GM18502 (cell line): ENCODE data around the gene LHX5.

Experiments
- ATAC-seq: cut with Tn5 transposase; IDR thresholded peaks from one replicate; pipeline ENCODE4 v1.9.1; 2021; ENCODE audit warnings: mild to moderate bottlenecking; ENCODE audit not compliant: unreplicated experiment, poor library complexity

The LHX5 gene

DNA sequence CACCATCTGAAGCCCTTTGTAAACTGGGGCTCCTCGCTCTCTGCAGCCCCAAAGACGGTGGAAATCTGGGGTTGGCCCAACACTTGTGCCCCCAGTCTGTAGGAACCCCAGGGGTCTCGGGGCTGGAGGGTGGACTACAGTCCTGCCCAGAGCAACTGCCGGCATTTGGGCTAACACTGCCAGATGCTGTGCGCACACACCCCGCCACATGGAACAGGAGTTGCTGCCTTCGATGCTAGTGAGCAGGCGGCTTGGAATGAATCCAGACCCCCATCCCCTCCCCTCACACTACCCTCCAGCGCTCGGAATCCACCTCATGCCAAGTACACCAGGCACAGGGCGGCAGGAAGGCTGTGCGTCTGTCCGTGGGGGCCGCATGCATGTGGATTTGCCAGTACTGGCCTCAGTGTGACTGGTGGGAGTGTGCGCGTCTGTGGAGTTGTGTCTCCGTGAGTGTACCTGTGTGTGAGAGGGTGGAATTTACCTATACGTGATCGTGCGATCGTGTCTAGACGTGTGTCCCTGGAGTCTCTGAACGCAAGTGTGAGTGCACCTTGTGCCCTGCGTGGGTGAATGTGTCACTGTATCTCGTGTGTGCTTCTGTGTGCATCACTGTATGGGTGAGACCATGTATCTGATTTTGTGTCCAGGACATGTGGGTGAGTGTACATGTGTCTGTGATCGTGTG, 5.1 kb downstream of the LHX5 start:
- no peak for ATAC-seq

DNA sequence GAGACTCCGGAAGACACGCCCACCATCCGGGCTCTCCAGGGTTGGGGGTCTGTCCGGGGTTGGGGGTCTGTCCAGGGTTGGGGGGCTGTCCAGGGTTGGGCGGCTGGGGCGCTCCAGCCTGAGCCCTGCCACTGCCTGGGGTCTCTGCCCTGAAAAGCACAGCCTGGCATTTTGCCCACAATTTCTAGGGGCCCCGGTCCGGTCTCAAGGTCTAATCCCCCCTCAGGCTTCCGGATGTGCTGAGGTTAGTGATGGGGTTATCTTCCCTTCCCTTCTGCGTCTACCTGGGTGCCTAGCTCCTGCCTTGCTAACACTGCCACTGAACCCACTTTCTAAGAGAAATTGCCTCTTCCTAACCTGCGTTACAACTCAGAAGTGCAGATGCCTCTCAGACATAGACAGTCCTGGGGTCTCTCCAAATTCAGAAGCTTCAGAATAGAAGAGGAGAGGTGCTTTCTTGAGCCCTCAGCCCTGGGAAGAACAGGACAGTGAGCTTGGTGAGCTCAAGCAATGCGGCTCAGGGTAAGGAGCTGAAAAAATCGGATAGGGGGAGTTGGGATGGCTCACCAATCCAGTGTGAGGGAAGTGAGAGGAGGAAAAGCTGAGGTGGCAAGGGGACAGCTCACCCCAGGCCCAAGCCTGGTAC, 5.7 kb downstream of the LHX5 start:
- no peak for ATAC-seq

DNA sequence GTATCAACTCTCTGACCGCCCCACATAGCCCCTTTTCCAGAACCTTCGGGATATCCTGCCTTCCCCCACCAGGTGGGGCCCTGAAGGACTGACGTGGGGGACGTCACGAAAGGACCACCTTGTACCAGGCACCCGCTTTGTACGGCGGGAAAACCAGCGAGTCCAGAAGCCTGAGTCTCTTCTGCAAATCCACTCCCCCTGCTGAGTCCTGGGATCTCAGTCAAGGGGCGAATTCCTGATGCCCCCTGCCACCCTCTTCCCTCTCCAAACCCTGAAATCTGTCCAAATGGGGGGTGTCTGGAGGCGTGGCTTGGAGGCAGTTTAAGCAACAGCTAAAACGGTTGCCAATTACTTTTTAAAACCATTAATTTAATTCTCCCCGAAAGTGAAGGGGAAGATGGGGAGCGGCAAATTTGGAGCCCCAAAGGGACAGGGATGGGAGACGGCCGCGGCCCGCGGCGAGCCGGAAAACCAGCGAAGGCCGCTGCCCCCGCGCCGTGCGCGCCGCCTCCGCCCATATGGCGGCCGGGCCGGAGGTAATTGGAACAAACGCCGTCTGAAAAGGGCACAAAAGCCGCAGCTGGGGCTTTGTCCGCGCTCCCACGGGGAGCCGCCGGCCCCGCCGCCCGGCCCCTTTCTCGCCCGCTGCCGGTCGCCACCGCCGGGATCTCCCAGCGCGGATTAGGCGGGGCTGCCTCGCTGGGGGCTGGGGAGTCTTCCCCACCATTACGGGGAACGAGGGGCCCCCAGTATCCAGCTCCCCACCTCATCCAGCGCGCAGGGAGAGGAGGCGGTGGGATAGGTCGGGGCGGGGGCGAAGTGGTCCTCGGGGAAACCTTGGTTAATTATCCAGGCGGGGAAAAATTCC, 6.6 kb downstream of the LHX5 start:
- ATAC-seq = no peak

DNA sequence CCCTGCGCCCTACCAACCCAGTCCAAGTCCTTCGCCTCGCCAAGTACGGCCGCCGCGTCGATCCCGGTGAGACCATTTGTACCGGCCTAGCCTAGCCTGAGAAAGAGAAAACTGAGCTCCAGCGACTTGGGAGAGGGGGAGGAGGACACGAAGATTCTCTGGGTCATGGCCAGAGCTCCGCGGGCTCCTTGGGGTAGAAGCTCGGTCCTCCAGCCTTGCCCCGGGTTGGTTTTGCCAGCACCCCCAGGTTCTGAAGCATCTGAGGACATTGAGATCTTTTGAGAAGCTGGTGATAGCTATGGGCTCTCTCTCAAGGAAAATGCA, 7.3 kb downstream of the LHX5 start:
- no peak for ATAC-seq

DNA sequence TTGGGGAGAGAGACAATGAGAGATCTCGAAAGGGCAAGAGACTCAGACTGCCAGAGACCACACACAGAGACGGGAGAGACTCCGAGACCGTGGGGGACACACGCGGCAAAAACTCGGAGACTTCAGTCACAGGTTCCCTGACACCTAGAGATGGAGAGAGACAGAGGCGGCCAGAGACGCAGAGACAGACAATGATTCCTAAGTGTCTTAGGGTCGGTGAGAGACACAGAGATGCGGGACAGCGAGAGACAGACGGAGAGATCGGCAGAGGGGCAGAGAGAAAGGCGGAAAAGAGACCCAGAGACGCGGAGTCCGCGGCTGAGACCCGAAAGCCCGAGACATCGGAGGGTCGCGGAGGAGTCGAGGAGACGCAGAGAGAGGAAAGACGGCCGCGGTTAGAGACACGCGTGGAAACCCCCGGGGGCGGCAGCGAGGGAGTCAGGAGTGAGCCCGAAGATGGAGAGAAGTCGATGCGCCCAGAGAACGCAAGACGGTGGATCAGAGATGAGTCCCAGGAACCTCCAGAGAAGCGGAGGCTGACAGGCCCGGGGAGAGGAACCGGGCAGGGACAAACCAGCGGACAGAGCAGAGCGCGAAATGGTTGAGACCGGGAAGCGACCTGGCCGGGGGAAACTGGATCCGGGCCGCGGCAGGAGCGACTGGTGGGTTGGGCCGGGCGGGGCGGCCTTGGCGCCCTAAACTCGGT, 7.8 kb downstream of the LHX5 start:
- ATAC-seq = no peak

DNA sequence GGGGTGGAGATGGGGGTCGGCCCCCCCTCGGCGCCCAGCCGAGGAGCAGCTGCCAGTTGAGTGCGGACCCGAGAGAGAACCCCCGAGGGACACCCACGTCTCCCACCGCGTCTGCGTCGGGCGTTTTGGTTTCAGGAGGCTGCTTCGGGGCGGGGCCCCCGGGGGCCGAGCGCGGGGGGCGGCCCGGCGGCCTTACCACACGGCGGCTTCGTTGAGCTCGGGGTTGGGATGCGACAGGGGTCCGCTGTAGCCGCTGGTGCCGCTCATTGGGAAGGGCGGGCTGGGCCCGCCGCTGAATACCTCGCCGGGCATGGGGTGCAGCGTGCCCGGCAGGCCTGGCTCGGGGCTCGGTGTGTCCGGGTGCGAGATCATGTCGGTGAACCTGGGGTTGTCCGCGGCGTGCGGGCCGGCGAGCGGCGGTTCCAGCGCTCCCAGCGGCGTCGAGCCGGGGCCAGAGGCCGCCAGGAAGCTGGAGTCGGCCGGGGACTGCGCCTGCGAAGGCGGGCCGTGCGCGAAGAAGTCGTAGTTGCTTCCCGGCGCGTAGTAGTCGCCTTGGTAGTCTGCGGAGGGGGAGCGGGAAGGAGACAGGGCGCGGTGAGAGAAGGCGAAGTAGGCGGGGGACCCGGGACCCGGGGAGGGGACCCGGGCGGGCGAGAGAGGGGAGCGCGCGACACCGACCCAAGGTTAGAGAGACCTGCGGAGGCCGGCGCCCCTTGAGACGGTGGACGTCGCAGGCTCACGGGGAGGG, 8.5 kb downstream of the LHX5 start:
- ATAC-seq = no peak

DNA sequence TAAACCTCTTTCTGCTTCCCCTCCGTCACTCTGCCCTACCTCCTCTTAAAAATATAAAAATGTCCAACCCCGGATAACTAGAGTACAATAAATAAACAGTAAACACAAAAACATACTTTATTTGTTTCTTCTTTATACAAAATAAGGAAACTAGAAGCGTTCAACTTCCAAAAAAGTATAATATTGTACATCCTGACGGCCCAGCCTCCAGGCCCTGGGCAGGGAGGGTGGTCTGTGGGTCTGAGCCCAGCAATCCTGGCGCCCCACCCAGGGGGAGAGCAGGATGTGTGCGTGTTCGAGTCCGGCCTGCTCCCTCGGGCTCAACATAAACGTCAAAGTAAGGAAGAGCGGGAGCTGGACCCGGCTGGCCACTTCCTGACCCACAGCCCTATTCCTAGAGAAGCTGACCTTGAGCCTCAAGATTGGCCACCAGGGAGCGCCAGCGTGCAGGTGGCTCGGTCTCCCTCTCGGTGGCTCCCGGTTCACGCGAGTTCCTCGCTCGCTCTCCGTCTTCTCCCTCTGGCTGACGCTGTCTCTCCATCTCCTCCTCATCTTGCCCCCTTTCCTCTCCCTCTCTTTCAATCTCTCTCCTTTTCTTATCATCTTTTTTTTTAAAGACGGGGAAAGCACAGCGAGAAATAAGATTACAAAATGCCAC, 9.4 kb downstream of the LHX5 start:
- ATAC-seq = no peak

DNA sequence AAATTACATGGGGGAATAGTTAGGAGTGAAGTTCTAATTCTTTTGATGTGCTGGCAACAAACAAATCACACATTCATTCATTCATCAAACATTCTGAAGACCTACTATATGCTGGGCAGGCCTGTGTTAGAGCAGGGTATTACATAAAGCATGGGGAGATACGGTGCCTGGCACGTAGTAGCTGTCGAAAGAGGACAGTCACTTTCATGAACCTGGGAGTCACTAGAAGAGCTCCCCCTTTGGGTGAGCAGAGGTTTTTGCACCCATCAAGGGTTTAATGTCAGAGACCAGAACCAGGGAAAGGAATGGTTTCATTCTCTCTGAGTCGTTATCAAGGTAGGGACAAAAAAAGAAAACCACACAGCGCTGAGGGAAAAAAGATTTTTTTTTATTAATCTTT, 10.0 kb downstream of the LHX5 start:
- ATAC-seq = no peak

DNA sequence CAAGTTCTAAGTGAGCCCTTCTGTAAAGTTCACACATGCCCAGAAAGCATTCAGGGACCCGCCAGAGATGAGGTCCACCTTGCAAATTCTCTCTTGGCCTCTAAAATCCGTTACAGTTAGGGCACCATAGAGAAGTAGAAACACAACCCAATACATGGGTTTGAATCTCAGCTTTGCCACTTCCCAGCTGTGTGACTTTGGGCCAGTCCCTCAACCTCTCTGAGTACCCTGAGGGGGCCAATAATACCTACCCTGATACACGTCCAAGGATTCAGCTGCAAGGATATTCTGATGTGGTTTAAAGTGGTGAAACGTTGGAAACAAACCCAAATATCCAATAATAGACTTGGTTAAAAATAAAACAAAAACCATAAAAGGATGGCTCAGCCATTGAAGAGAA, 11.7 kb downstream of the LHX5 start:
- no peak for ATAC-seq

DNA sequence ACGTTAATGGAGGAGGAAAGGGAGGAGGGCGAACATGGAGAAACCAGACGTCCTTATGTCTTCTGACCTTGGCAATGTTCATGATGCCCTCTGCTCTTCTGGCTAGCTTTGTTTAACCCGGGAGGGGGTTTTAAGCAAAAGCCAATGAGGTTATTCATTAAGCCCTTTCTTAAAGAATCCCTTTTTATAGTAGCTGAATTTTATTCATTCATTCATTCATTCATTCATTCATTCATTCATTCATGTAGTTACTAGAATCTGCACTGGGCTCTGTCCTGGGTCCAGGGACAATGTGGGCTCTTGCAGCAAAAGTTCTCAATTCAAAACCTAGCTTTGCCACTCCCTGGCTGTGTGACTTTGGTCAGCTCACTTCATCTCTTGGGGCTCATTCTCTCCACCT, 14.0 kb downstream of the LHX5 start:
- no peak for ATAC-seq

DNA sequence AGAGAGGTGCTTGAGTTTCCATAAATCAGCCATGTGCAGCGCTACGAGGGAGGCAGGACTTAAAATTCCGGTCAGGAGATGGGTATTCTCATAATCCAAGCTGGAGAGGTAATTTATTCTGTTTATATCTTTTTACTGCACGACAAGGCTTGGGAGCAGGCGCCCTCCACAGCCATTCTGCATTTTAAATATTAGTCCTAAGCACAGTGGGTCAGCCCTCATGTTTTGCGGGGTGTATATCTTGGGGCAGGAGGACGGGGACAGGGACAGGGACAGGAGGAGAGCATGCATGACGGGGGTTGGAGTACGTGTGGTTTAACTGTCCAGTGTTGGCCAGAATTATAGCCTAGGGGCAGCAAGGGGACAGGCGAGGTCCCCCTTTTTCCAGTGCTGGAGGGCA, 14.5 kb downstream of the LHX5 start:
- no peak for ATAC-seq

DNA sequence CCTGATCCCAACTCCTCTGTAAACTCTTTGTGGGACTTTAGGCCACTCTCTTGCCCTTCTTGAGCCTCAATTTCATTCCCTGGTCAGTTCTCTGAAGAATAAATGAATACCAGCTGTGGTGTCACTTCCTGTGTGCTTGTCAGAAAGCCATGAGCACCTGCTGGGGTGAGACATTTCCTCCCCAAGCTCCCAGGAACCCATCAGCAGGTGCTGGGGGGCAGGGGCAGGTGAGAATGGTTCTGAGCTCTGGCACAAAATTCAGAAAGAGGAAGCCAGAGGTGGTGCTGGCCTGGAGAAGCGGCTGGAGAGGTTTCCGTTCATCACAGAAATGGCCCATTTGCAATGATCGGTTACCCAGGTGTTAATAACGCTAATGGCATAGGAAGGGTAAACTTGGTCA, 14.9 kb downstream of the LHX5 start:
- ATAC-seq = no peak

DNA sequence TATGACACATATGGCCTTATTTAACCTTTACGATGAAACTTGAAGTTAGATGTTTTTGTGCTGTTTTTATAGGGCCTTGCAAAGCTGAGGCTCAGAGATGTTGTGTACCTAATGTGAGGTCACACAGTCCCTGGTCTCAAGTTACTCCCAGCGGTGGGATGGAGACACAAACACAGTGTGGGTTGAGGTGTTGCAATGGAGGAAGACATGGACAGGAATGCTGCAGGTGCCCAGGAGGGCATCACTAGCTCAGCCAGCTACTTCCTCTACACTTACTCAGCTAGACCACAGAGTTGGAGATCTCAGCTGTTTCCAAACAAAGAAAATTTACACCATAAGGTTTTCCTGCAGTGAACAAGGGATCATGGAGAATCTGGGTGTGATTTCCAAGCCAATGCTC, 15.5 kb downstream of the LHX5 start:
- no peak for ATAC-seq

DNA sequence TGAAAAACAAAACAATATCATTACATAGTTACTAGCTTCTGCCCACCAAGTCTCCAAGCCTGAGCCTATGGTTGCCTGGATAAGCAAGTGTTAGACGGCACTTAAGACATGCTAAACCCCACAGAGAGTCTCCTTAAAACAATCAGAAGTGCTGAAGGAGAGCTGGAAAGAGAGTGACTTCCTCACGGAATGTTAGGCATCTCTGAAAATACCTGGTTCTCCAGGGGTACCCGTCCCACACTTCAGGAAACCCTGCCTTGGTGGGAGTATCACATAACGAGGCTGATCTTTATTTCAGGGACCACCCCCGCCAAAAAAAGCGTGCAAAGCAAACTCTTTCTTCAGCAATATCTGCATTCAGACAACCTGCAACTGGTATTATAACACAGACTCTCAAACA, 18.3 kb downstream of the LHX5 start:
- ATAC-seq = no peak

DNA sequence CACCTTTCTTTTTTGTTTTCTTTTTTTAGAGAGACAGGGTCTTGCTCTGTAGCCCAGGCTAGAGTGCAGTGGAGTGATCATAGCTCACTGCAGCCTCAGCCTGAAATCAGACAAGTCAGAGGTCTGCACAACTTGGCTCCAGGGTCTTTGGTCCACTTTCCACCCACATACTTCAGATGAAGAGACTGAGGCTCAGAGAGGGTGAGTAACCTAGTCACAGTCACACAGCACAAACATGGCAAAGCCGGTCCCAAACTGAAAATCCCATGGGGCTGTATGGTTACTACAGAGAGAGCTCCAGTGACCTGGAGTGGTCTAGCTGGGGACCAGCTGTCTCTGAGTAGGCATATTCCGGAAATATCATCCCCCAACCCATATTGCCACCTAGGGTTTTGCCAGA, 19.2 kb downstream of the LHX5 start:
- no peak for ATAC-seq

DNA sequence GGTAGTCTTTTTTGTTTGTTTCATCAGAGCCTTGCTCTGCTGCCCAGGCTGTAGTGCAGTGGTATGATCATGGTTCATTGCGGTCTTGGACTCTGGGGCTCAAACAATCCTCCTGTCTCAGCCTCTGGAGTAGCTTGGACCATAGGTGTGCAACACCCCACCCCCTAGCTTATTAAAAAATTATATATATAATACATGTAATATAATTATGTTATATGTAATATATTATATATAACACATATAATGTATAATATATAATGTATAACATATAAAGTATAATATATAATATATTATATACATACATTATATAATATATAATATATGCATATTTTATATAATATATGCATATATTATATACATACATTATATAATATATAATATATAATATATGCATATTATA, 21.8 kb downstream of the LHX5 start:
- ATAC-seq = no peak

DNA sequence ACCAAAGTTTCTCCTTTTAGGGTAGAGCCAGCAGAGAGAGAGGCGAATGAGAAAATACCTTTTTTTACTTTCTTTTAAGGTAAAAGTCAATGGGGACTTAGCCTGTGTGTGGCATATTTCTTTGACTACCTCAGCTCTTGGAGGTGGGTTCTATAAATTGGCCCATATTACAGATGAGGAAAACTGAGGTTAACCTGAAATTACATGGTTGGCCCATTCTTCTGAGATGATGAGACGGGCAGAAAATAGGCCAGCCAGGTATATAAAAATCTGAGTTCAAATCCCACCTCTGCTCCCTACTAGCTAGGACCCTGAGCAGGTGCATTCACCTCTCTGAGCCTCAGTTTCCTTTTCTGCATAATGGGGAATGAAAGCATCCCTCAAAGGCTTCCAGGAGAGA, 22.4 kb downstream of the LHX5 start:
- ATAC-seq = no peak

DNA sequence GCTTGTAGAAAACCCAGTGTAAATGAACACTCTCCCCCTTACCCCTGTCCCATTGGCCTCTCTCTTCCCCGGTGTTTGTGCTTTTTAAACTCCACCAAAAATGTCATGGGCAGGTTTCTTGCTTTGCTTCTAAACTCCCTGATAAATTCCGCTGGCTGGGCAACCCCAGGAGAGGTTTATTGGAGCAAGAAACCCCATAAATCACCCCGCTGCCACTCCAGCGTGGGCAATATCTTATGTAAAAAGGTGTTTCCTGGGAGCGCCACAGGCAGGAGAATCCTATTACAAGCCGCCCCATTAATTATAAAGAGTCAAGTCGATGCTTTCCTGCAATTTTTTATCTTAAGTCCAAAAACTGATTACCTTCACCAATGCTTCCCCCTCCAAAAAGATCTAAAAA, 22.8 kb downstream of the LHX5 start:
- ATAC-seq = no peak

DNA sequence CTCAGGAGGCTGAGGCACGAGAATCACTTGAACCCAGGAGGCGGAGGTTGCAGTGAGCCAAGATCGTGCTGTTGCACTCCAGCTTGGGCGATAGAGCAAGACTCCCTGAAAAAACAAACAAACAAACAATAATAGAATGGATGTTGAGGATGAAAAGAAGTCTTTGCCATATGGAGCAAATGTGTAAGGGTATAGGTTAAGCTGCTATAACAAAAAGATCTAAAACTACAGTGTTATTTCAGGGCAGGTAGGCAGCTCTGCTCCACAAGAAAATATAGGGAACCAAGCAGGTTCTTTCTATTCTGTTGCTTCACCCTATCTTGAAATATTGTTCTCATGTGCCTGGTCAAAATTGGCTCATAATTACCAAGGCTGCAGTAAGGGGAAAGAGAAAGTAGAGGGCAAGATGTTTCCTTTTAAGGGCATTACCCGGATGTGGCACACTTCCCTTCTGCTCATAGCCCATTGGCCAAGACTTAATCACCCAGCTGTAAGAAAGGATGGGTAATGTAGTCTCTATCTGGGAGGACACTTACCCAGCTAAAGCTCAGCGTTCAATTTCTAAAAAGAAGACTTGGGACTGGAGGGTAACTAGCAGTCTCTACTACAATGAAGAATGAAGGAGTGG, 26.0 kb downstream of the LHX5 start:
- ATAC-seq = no peak
